ENCODE results near the gene ZBTB39. TPM values are rescaled to one million over a fixed set of nuclear protein-coding genes. Genes with fewer than 3 reads are reported as not detected.

The ZBTB39 gene
- total RNA-seq, 2 donors from 2014 or later, result 3.0 to 5.9 TPM

DNA sequence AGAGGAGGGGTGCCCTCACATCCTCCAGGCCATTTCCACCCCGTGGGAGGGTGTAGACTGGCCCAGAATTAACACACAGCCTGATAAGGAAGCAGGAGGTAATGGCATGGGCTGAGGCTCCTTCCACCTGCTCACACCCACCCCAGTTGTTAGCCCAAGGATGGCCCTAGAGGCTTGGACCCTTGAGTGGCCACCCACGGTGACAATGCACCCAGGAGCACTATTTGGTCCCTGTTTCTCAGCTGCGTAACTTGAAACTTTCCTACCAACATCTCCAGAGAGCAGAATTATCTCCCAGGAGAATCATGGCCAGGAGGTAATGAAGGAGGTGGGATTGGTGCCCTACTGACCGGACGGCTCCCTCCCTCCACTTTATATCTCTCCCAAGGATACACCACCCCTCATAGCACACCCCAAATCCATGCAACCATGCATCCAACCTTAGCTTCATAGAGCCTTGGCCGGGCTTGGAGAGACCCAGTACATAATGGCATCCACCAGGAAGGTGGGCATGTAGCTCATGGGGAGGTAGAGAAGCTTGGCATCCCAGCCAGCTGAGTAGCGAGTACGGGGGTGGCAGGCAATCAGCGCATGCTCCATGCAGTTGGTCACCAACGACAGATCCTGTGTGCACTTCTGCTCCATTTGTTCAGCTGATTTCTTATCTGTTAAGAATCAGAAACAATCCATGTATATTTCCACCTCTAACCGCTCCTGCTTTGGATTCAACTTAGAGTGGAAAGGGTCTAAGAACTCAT, 54.6 kb downstream of the ZBTB39 start:
- no peak overlapping the region for H3K27ac ChIP-seq
- H3K27me3 ChIP-seq, result no peaks in the 10 kb centered on the region
- H3K9me3 ChIP-seq, result no peaks in the 10 kb centered on the region
- H3K4me1 ChIP-seq, result no peaks in the 10 kb centered on the region
- no peak for DNase-seq (ENCODE audit: low spot score)
- no peak overlapping the region for H3K4me3 ChIP-seq
- TF ChIP-seq, protein P1, sequence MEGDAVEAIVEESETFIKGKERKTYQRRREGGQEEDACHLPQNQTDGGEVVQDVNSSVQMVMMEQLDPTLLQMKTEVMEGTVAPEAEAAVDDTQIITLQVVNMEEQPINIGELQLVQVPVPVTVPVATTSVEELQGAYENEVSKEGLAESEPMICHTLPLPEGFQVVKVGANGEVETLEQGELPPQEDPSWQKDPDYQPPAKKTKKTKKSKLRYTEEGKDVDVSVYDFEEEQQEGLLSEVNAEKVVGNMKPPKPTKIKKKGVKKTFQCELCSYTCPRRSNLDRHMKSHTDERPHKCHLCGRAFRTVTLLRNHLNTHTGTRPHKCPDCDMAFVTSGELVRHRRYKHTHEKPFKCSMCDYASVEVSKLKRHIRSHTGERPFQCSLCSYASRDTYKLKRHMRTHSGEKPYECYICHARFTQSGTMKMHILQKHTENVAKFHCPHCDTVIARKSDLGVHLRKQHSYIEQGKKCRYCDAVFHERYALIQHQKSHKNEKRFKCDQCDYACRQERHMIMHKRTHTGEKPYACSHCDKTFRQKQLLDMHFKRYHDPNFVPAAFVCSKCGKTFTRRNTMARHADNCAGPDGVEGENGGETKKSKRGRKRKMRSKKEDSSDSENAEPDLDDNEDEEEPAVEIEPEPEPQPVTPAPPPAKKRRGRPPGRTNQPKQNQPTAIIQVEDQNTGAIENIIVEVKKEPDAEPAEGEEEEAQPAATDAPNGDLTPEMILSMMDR (IDR thresholded peaks at IDR 0.05), result no peak
- no peaks in the 10 kb centered on the region for H3K36me3 ChIP-seq

DNA sequence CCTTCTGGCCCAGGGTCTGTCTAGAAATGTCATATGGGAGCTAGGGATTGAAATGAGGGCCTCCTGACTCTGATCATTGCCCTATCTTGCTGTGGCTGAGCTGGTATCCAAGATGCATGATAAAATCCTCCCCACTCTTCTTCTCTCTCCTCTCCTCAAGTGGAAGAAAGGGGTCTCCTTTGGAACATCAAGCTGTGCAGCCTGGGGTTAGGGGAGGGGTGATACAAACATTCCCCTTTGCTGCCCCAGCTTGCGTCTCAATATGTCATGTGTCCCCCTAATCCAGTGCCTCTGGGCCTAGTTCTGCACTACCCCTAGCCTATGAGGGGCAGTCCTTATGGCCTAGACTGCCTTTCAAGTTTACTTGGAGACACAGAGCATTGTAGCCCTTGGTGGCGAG, 57.5 kb downstream of the ZBTB39 start:
- Histone ChIP-seq H3K4me1 (no peaks in the 10 kb centered on the region), H3K27me3 (no peaks in the 10 kb centered on the region), H3K9me3 (no peaks in the 10 kb centered on the region), H3K36me3 (no peaks in the 10 kb centered on the region), H3K4me3 (no peak overlapping the region), H3K27ac (no peak overlapping the region)
- DNase-seq (ENCODE audit: low spot score), result no peak
- TF ChIP-seq, protein P1 (IDR thresholded peaks at IDR 0.05), result no peak

Other genes with a start within 250 kb of the ZBTB39 start
- gene HSD17B6, start 243.2 kb downstream of the ZBTB39 start, total RNA-seq, result 1 to 10 TPM in 1 of 2 donors, under 1 TPM in 1; 0.41 to 4.8 TPM
- gene SDR9C7, start 72.1 kb downstream of the ZBTB39 start, total RNA-seq, result under 1 TPM in 1 of 2 donors, not detected in 1; 0.28 TPM
- under 1 TPM in 1 of 2 donors, not detected in 1; 0.16 TPM for gene RDH16, start 48.9 kb downstream of the ZBTB39 start, total RNA-seq
- not detected for gene TAC3, start 10.0 kb upstream of the ZBTB39 start, total RNA-seq
- under 1 TPM in 1 of 2 donors, not detected in 1; 0.08 TPM for gene MYO1A, start 43.6 kb upstream of the ZBTB39 start, total RNA-seq
- 1 to 10 TPM; 1.9 to 2.2 TPM for gene NEMP1, start 72.2 kb upstream of the ZBTB39 start, total RNA-seq
- 10 to 100 TPM in 1 of 2 donors, 1 to 10 TPM in 1; 9.0 to 21.1 TPM for gene NAB2, start 82.6 kb upstream of the ZBTB39 start, total RNA-seq
- gene STAT6, start 104.8 kb upstream of the ZBTB39 start, total RNA-seq, result 10 to 100 TPM; 34.3 to 64.3 TPM
- 100 to 1,000 TPM in 1 of 2 donors, 10 to 100 TPM in 1; 89.4 to 211 TPM for gene LRP1, start 121.9 kb upstream of the ZBTB39 start, total RNA-seq
- not detected for gene LRP1-AS, start 141.1 kb upstream of the ZBTB39 start, total RNA-seq
- 1 to 10 TPM in 1 of 2 donors, under 1 TPM in 1; 0.28 to 1.1 TPM for gene NXPH4, start 210.2 kb upstream of the ZBTB39 start, total RNA-seq
- gene SHMT2, start 223.2 kb upstream of the ZBTB39 start, total RNA-seq, result 10 to 100 TPM; 16.6 to 33.0 TPM
- gene STAC3, start 244.6 kb upstream of the ZBTB39 start, total RNA-seq, result under 1 TPM; 0.48 to 0.59 TPM